ENCODE results near the gene KDM4B.

DNA sequence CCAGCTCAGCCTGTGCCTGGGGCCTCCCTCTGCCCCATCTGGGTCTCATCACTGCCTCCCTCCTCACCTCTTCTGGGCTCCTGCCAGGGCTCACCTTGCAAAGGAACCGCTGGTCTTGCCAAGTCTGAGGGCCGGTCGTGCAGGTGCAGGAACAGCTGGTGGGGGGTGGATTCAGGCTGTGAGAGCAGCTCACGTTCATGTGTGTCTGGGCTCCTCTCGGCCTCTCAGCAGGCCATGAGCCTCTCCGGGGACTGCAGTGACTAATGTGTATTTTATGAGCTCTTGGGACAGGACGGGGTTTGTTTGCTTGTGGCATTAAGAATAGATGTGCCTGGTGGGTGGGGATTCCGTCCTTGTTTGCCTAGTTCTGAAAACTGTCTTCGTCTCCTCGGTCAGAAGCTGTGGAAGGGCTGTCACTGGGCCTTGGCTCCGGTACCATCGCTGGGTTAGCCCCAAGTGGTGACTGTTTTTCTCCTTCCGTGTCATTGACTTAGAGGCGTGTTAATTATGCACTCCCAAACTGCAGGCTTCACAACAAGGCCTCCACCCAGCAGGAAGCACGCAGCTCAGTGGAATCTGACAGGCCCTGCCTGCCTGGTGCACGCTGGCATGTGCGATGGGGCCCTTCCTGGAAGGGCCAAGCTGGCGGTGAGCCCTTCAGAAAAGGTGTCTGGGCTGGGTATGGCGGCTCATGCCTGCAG lies 77.6 kb downstream of the KDM4B start:
- TF ChIP-seq, protein P1, sequence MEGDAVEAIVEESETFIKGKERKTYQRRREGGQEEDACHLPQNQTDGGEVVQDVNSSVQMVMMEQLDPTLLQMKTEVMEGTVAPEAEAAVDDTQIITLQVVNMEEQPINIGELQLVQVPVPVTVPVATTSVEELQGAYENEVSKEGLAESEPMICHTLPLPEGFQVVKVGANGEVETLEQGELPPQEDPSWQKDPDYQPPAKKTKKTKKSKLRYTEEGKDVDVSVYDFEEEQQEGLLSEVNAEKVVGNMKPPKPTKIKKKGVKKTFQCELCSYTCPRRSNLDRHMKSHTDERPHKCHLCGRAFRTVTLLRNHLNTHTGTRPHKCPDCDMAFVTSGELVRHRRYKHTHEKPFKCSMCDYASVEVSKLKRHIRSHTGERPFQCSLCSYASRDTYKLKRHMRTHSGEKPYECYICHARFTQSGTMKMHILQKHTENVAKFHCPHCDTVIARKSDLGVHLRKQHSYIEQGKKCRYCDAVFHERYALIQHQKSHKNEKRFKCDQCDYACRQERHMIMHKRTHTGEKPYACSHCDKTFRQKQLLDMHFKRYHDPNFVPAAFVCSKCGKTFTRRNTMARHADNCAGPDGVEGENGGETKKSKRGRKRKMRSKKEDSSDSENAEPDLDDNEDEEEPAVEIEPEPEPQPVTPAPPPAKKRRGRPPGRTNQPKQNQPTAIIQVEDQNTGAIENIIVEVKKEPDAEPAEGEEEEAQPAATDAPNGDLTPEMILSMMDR (conservative IDR thresholded peaks at IDR 0.05 in 1 of 2, IDR thresholded peaks at IDR 0.05 in 1 of 2; ENCODE audit: low read depth in 1 of 2, low read length in 2 of 2) = no peak
- TF ChIP-seq EZH2 (IDR thresholded peaks at IDR 0.05; ENCODE audit: low read length, missing control alignments) = no peak
